Spleen (tissue), 11 donors: Measurements from ENCODE around the gene KCNMB4. TPM values are rescaled to one million over a fixed set of nuclear protein-coding genes. Genes with fewer than 3 reads are reported as not detected.
A peak's percentile ranks its signal among the peaks of the same experiment; 100 is the strongest.

Source experiments
- DNase-seq: peaks from one replicate; pipeline ENCODE4 v3.0.0-alpha.2; 2020
- H3K27ac ChIP-seq, 8 donors: fragments of 200-600 bp; sonication (generic) in 7 of 8; 1 replicate in 4 of 8; 2 replicates in 4 of 8; pipeline versions ENCODE4 v1.5.0 to v1.8.0; 2016 to 2021; ENCODE audit warnings: inconsistent platforms in 4 of 8, mild to moderate bottlenecking in 4 of 8, moderate library complexity in 1 of 8
- H3K27me3 ChIP-seq, 7 donors: fragments of 200-600 bp; sonication (generic) in 6 of 7; replicated peaks in 1 of 7; 1 replicate in 4 of 7; 2 replicates in 3 of 7; pipeline versions ENCODE4 v1.5.0 to v1.8.0; 2016 to 2021; ENCODE audit warnings: inconsistent platforms in 3 of 7, mild to moderate bottlenecking in 1 of 7
- H3K36me3 ChIP-seq, 6 donors: fragments of 200-600 bp; sonication (generic) in 5 of 6; 1 replicate in 4 of 6; 2 replicates in 2 of 6; pipeline versions ENCODE4 v1.5.0 to v1.8.0; 2016 to 2021; ENCODE audit warnings: inconsistent platforms in 2 of 6
- H3K4me1 ChIP-seq, 6 donors: fragments of 200-600 bp; sonication (generic) in 5 of 6; 1 replicate in 3 of 6; 2 replicates in 3 of 6; pipeline versions ENCODE4 v1.5.0 to v1.8.0; 2016 to 2021; ENCODE audit warnings: inconsistent platforms in 3 of 6
- H3K4me3 ChIP-seq, 8 donors: fragments of 200-600 bp; sonication (generic) in 7 of 8; 1 replicate in 4 of 8; 2 replicates in 4 of 8; pipeline versions ENCODE4 v1.5.0 to v1.8.0; 2016 to 2021; ENCODE audit warnings: inconsistent platforms in 4 of 8, mild to moderate bottlenecking in 4 of 8, moderate library complexity in 2 of 8
- H3K9me3 ChIP-seq, 8 donors: fragments of 200-600 bp; sonication (generic) in 7 of 8; 1 replicate in 4 of 8; 2 replicates in 4 of 8; pipeline versions ENCODE4 v1.5.0 to v1.8.0; 2016 to 2021; ENCODE audit warnings: inconsistent platforms in 4 of 8
- POLR2A ChIP-seq, 3 donors: fragments of 450-650 bp; IDR thresholded peaks; one replicate each; pipeline ENCODE4 v1.5.1; 2017; ENCODE audit warnings: antibody characterized with exemption in 3 of 3, mild to moderate bottlenecking in 1 of 3
- POLR2AphosphoS5 ChIP-seq, 3 donors: sonication (generic); formaldehyde crosslinking; IDR thresholded peaks; one replicate each; pipeline ENCODE4 v1.5.1; 2017; ENCODE audit warnings: antibody characterized with exemption in 3 of 3
- WGBS, 5 donors: extraction: QIAGEN DNeasy Blood & Tissue Kit in 3 of 5; methylation state at CpG; one replicate each; pipeline versions ENCODE4 v1.1.5 to v1.1.7; 2013 to 2018; 5-methylcytosine and 5-hydroxymethylcytosine counted together
- intact Hi-C: fragments of 100-400 bp; cut with DNase I; formaldehyde crosslinking; loops from one replicate; pipeline ENCODE4 v1.15.0; 2023; ENCODE audit warnings: low total_unique reads
- polyA plus RNA-seq, 3 donors: library from polyadenylated mRNA; stranded (reverse); fragments of 200-250 nt; gene quantifications; one replicate each; pipeline ENCODE4 v1.2.1, GENCODE V29; 2013
- total RNA-seq, 7 donors: library from RNA; depleted of rRNA in 3 of 7; stranded (reverse); fragments of >200 nt in 3 of 7; fragmentation: NEBNext Ultra II Directional in 4 of 7; extraction: Animal tissue kit (Norgen Biotek cat#: 25700) in 4 of 7; gene quantifications; one replicate each; pipeline versions ENCODE4 v1.1.0 to v1.2.1, GENCODE V29; 2016 to 2021
- TF ChIP-seq, protein P1 (sequence below), 11 experiments: fragments of 200-600 bp in 7 of 11; fragments of 450-650 bp in 4 of 11; sonication (generic) in 4 of 11; IDR thresholded peaks in 8 of 11; conservative IDR thresholded peaks in 3 of 11; 1 replicate in 7 of 11; 2 replicates in 4 of 11; pipeline versions ENCODE4 v1.4.0 to v1.8.0; 2016 to 2021; ENCODE audit warnings: antibody characterized with exemption in 11 of 11, inconsistent platforms in 4 of 11, mild to moderate bottlenecking in 1 of 11
- donor health status: healthy with polysubstance abuse.
- donor health status: DM: no; HTN: no; CAD: no; lungs with moderate emphysema.
- donor health status: DM: no; HTN: no; CAD: no.
- donor health status: Bipolar disorder and iron deficiency.
- donor health status: healthy.
- donor health status: DM: no; HTN: no; CAD: no.
- donor health status: DM: yes; HTN: yes; CAD: no.

Gene KCNMB4
- total and polyA plus RNA-seq, 10 donors, result 1.1 to 6.3 (median 2.4) TPM

DNA sequence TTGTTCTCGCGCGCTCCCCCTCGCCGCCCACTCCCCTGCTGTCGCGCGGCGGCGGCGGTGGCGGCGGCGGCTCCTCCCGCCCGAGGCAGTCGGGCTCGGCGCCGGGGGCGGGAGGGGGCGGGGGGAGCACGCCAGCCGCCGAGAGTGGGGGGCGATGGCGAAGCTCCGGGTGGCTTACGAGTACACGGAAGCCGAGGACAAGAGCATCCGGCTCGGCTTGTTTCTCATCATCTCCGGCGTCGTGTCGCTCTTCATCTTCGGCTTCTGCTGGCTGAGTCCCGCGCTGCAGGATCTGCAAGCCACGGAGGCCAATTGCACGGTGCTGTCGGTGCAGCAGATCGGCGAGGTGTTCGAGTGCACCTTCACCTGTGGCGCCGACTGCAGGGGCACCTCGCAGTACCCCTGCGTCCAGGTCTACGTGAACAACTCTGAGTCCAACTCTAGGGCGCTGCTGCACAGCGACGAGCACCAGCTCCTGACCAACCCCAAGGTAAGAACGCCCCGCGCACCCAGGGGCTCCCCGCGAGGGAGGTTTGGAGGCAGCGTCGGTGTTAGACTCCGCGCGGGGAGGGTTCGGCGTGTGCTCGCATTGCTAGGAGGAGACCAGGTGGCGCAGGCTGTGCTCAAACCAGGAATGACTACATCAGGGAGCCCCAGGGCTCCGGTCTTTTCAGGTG, 629 bp downstream of the KCNMB4 start:
- peak; percentile 89 for DNase-seq
- intact Hi-C loops, result no loop called here
- no peaks in the 10 kb centered on the region for H3K9me3 ChIP-seq
- peak overlapping the region in 4 of 8 donors; percentile 16 to 51 (median 36) for H3K27ac ChIP-seq
- H3K4me1 ChIP-seq, result peaks cover 8 to 33% (median 23%) of the 10 kb centered on the region in 6 donors
- peak overlapping the region; percentile 61 to 96 (median 86) for H3K4me3 ChIP-seq
- no peaks in the 10 kb centered on the region for H3K36me3 ChIP-seq
- no peak for TF ChIP-seq POLR2A (IDR thresholded peaks at IDR 0.05)
- TF ChIP-seq POLR2AphosphoS5 (IDR thresholded peaks at IDR 0.05), result peak in 2 of 3 donors; percentile 26 to 64
- TF ChIP-seq, protein P1, sequence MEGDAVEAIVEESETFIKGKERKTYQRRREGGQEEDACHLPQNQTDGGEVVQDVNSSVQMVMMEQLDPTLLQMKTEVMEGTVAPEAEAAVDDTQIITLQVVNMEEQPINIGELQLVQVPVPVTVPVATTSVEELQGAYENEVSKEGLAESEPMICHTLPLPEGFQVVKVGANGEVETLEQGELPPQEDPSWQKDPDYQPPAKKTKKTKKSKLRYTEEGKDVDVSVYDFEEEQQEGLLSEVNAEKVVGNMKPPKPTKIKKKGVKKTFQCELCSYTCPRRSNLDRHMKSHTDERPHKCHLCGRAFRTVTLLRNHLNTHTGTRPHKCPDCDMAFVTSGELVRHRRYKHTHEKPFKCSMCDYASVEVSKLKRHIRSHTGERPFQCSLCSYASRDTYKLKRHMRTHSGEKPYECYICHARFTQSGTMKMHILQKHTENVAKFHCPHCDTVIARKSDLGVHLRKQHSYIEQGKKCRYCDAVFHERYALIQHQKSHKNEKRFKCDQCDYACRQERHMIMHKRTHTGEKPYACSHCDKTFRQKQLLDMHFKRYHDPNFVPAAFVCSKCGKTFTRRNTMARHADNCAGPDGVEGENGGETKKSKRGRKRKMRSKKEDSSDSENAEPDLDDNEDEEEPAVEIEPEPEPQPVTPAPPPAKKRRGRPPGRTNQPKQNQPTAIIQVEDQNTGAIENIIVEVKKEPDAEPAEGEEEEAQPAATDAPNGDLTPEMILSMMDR (IDR thresholded peaks at IDR 0.05 in 8 of 11, conservative IDR thresholded peaks at IDR 0.05 in 3 of 11), result no peak
- H3K27me3 ChIP-seq, result peaks cover 0 to 48% (median 7%) of the 10 kb centered on the region in 7 donors
- 0 to 1% (median 0%) methylated on average over 1 to 69 of the region's 69 CpGs for WGBS, 5 donors

DNA sequence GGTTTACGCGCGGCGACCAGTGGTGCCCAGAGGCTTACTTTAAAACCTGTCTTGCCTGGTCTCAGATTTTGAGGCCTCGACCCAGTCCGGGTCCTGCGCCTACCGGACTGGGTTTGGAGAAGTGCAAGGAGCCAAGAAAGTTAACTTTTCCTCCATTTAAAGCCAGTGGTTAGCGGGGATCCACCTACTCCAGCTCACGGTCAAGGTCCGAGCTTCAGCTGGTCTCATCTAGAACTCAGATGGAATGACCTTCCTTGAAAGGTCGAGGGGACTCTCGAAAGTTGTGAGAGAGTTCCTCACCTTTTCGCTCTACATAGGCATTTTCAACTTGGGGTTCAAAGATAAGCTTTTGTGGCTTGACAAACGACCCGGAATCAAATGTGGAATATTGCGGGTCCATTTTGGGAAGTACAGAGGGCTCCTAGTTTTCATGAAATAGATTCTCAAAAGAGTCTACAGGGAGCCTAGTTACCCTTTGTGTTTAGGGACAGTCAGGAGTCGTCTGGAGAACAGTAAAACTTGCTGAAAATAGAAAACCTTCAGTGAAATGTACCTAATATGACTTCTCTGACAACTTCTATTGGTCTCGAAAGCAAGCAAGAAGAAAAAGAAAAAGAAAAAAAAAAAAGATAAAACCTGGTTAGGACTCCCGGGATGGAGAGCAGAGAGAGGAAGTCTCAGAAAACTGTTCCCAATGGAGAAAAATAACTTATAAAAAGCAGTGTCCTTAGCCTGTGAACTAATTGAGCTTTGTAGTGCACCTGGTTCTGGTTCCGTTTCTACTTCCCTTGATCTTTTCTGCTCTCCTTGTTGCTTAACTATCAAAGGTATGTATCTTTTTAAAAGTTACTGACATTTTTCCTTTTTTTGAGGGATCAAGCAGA, 1.4 kb downstream of the KCNMB4 start:
- no peaks in the 10 kb centered on the region for H3K9me3 ChIP-seq
- WGBS, 5 donors, result 10 to 15% (median 11%) methylated on average over 16 to 21 of the region's 21 CpGs
- TF ChIP-seq, protein P1 (IDR thresholded peaks at IDR 0.05 in 8 of 11, conservative IDR thresholded peaks at IDR 0.05 in 3 of 11), result no peak
- TF ChIP-seq POLR2AphosphoS5 (IDR thresholded peaks at IDR 0.05) (no peak), POLR2A (IDR thresholded peaks at IDR 0.05) (no peak)
- peaks cover 0 to 48% (median 7%) of the 10 kb centered on the region in 7 donors for H3K27me3 ChIP-seq
- peak overlapping the region; percentile 61 to 96 (median 86) for H3K4me3 ChIP-seq
- intact Hi-C loops, result no loop called here
- no peaks in the 10 kb centered on the region for H3K36me3 ChIP-seq
- H3K27ac ChIP-seq, result peak overlapping the region in 2 of 8 donors; percentile 47 to 51
- H3K4me1 ChIP-seq, result peaks cover 8 to 33% (median 23%) of the 10 kb centered on the region in 6 donors
- DNase-seq, result no peak

GRCh38 chr12:70372881-70373280, 6.8 kb downstream of the KCNMB4 start:
- H3K27me3 ChIP-seq, result peaks cover 0 to 3% (median 0%) of the 10 kb centered on the region in 7 donors
- no peak overlapping the region for H3K4me3 ChIP-seq
- WGBS, 5 donors, result 88 to 97% (median 91%) methylated on average over 3 of the region's 3 CpGs
- TF ChIP-seq, protein P1 (IDR thresholded peaks at IDR 0.05 in 8 of 11, conservative IDR thresholded peaks at IDR 0.05 in 3 of 11), result no peak
- TF ChIP-seq POLR2A (IDR thresholded peaks at IDR 0.05) (no peak), POLR2AphosphoS5 (IDR thresholded peaks at IDR 0.05) (no peak)
- H3K9me3 ChIP-seq, result no peaks in the 10 kb centered on the region
- H3K36me3 ChIP-seq, result no peaks in the 10 kb centered on the region
- no peak overlapping the region for H3K27ac ChIP-seq
- DNase-seq, result no peak
- peaks cover 0 to 6% (median under 1%) of the 10 kb centered on the region in 6 donors for H3K4me1 ChIP-seq
- intact Hi-C loops, result no loop called here

GRCh38 chr12:70379846-70380245, 13.8 kb downstream of the KCNMB4 start:
- Histone ChIP-seq H3K36me3 (no peaks in the 10 kb centered on the region), H3K4me1 (no peaks in the 10 kb centered on the region), H3K27ac (no peak overlapping the region), H3K4me3 (no peak overlapping the region), H3K9me3 (peaks cover 0 to 11% (median 0%) of the 10 kb centered on the region in 8 donors), H3K27me3 (no peaks in the 10 kb centered on the region)
- no peak for DNase-seq
- 57 to 75% (median 63%) methylated on average over 1 of the region's 1 CpG for WGBS, 5 donors
- intact Hi-C loops, result no loop called here
- TF ChIP-seq, protein P1 (IDR thresholded peaks at IDR 0.05 in 8 of 11, conservative IDR thresholded peaks at IDR 0.05 in 3 of 11), result no peak
- TF ChIP-seq POLR2AphosphoS5 (IDR thresholded peaks at IDR 0.05) (no peak), POLR2A (IDR thresholded peaks at IDR 0.05) (no peak)
